ENCODE data around the gene PI4KB.

Gene PI4KB

GRCh38 chr1:151342569-151342968 lies 15.4 kb upstream of the PI4KB start (continued):
- TF ChIP-seq PATZ1 (CRISPR knock-in tag; IDR thresholded peaks at IDR 0.05; ENCODE audit: borderline replicate concordance) (no peak), ZC3H10 (CRISPR knock-in tag; IDR thresholded peaks at IDR 0.05) (no peak)

- TF ChIP-seq ZFP30 (CRISPR knock-in tag; IDR thresholded peaks at IDR 0.05) (no peak), GLIS3 (CRISPR knock-in tag; IDR thresholded peaks at IDR 0.05) (no peak), ZNF70 (CRISPR knock-in tag; IDR thresholded peaks at IDR 0.05) (no peak), ZC3H10 (CRISPR knock-in tag; IDR thresholded peaks at IDR 0.05) (no peak), CSDC2 (CRISPR knock-in tag; IDR thresholded peaks at IDR 0.05) (no peak)
- no peak for ATAC-seq
These were observed 14.8 kb upstream of the PI4KB start for GRCh38 chr1:151342021-151342420.

- ATAC-seq: peak; percentile 96
- TF ChIP-seq TSHZ2 (CRISPR knock-in tag; IDR thresholded peaks at IDR 0.05) (no peak), ZFP30 (CRISPR knock-in tag; IDR thresholded peaks at IDR 0.05) (no peak), OSR1 (CRISPR knock-in tag; IDR thresholded peaks at IDR 0.05) (no peak), CSRNP3 (CRISPR knock-in tag; IDR thresholded peaks at IDR 0.05) (no peak), GLIS3 (CRISPR knock-in tag; IDR thresholded peaks at IDR 0.05) (no peak), TOX (CRISPR knock-in tag; IDR thresholded peaks at IDR 0.05; ENCODE audit: borderline replicate concordance) (no peak), CSDC2 (CRISPR knock-in tag; IDR thresholded peaks at IDR 0.05) (no peak), PATZ1 (CRISPR knock-in tag; IDR thresholded peaks at IDR 0.05; ENCODE audit: borderline replicate concordance) (no peak), ESRRG (CRISPR knock-in tag; IDR thresholded peaks at IDR 0.05) (no peak), TCF4 (CRISPR knock-in tag; IDR thresholded peaks at IDR 0.05; ENCODE audit: borderline replicate concordance) (no peak), ZC3H10 (CRISPR knock-in tag; IDR thresholded peaks at IDR 0.05) (no peak)
These were observed 13.9 kb upstream of the PI4KB start for GRCh38 chr1:151340870-151341754.

- no peak for ATAC-seq
- no peak for TF ChIP-seq PPARA (CRISPR knock-in tag; IDR thresholded peaks at IDR 0.05; ENCODE audit: borderline replicate concordance)
- no peak for TF ChIP-seq ZC3H10 (CRISPR knock-in tag; IDR thresholded peaks at IDR 0.05)
- no peak for TF ChIP-seq CSRNP3 (CRISPR knock-in tag; IDR thresholded peaks at IDR 0.05)
- TF ChIP-seq TSHZ2 (CRISPR knock-in tag; IDR thresholded peaks at IDR 0.05): no peak
- no peak for TF ChIP-seq ZNF8 (CRISPR knock-in tag; IDR thresholded peaks at IDR 0.05)
- no peak for TF ChIP-seq TOX (CRISPR knock-in tag; IDR thresholded peaks at IDR 0.05; ENCODE audit: borderline replicate concordance)
- no peak for TF ChIP-seq PATZ1 (CRISPR knock-in tag; IDR thresholded peaks at IDR 0.05; ENCODE audit: borderline replicate concordance)
- no peak for TF ChIP-seq ISL1 (CRISPR knock-in tag; IDR thresholded peaks at IDR 0.05)
- no peak for TF ChIP-seq SNAI2 (CRISPR knock-in tag; IDR thresholded peaks at IDR 0.05)
- TF ChIP-seq ZNF70 (CRISPR knock-in tag; IDR thresholded peaks at IDR 0.05): no peak
- TF ChIP-seq BACH2 (CRISPR knock-in tag; IDR thresholded peaks at IDR 0.05; ENCODE audit: borderline replicate concordance): no peak
- TF ChIP-seq ZFP3 (CRISPR knock-in tag; IDR thresholded peaks at IDR 0.05): no peak
- TF ChIP-seq CSDC2 (CRISPR knock-in tag; IDR thresholded peaks at IDR 0.05): no peak
- no peak for TF ChIP-seq RARB (CRISPR knock-in tag; IDR thresholded peaks at IDR 0.05)
- TF ChIP-seq ZFP30 (CRISPR knock-in tag; IDR thresholded peaks at IDR 0.05): no peak
These were observed 9.3 kb upstream of the PI4KB start for GRCh38 chr1:151336556-151336955.
